B cell (primary cell): Measurements from ENCODE around the gene SFXN3. TPM values are rescaled to one million over a fixed set of nuclear protein-coding genes. Genes with fewer than 3 reads are reported as not detected.

Source experiments
- ATAC-seq: fragments of 200-7000 bp; cut with Tn5 transposase; one replicate; pipeline ENCODE4 v1.10.0; 2021; ENCODE audit warnings: low read depth, mild to moderate bottlenecking, moderate number of reproducible peaks, moderate library complexity
- CTCF ChIA-PET: fragments of 350-600 bp; sonication (Branson Sonifier 250); formaldehyde crosslinking; loops from one replicate; lab custom pipeline; 2021; ENCODE audit warnings: antibody characterized with exemption, inconsistent platforms; lab: Charles Lee
- POLR2A ChIA-PET: fragments of 350-600 bp; sonication (Branson Sonifier 250); formaldehyde crosslinking; loops from one replicate; lab custom pipeline; 2021; ENCODE audit warnings: antibody characterized with exemption; lab: Charles Lee
- DNase-seq: peaks from one replicate; pipeline ENCODE4 v3.0.0; 2013
- H2AFZ ChIP-seq: 2 replicates; pipeline ENCODE4 v1.6.1; 2012; ENCODE audit warnings: mild to moderate bottlenecking, low read depth, low read length; ENCODE audit not compliant: insufficient read depth, poor library complexity, severe bottlenecking
- H3K27ac ChIP-seq, 2 donors: 1 replicate in 1 of 2; 2 replicates in 1 of 2; pipeline ENCODE4 v1.5.1; 2012 to 2013; ENCODE audit warnings: low read length in 2 of 2, mild to moderate bottlenecking in 2 of 2, moderate library complexity in 1 of 2
- H3K27me3 ChIP-seq, 4 experiments: fragments of 200-600 bp in 1 of 4; sonication (generic) in 1 of 4; replicated peaks in 1 of 4; 1 replicate in 2 of 4; 2 replicates in 2 of 4; pipeline versions ENCODE4 v1.6.1 to v1.7.0; 2013 to 2016; ENCODE audit warnings: low read length in 3 of 4, mild to moderate bottlenecking in 2 of 4, mixed read lengths in 1 of 4, moderate library complexity in 1 of 4; ENCODE audit not compliant: insufficient read depth in 4 of 4, control insufficient read depth in 3 of 4; ENCODE audit errors: control extremely low read depth in 1 of 4
- H3K36me3 ChIP-seq, 2 experiments: replicated peaks in 1 of 2; 1 replicate in 1 of 2; 2 replicates in 1 of 2; pipeline versions ENCODE4 v1.6.1 to v1.7.1; 2013; ENCODE audit warnings: low read length in 1 of 2; ENCODE audit not compliant: insufficient read depth in 2 of 2, control insufficient read depth in 1 of 2; ENCODE audit errors: control extremely low read depth in 1 of 2, extremely low read depth in 1 of 2
- H3K4me1 ChIP-seq, 2 donors: fragments of 200-600 bp in 1 of 2; sonication (generic) in 1 of 2; 1 replicate in 1 of 2; 2 replicates in 1 of 2; pipeline versions ENCODE4 v1.5.1 to v1.6.1; 2013 to 2017; ENCODE audit warnings: low read length in 2 of 2; ENCODE audit not compliant: control insufficient read depth in 2 of 2, insufficient read depth in 2 of 2
- H3K4me2 ChIP-seq: replicated peaks from 2 replicates; pipeline ENCODE3; 2012; ENCODE audit warnings: mild to moderate bottlenecking, low read depth, low read length; ENCODE audit not compliant: poor library complexity, severe bottlenecking
- H3K4me3 ChIP-seq, 5 experiments: fragments of 200-600 bp in 1 of 5; sonication (generic) in 1 of 5; 1 replicate in 3 of 5; 2 replicates in 2 of 5; pipeline versions ENCODE4 v1.5.1 to v1.7.0; 2011 to 2016; ENCODE audit warnings: low read length in 4 of 5, mild to moderate bottlenecking in 4 of 5, low read depth in 2 of 5, control low read depth in 1 of 5, moderate library complexity in 1 of 5; ENCODE audit not compliant: insufficient read depth in 1 of 5; ENCODE audit errors: control extremely low read depth in 1 of 5, extremely low read depth in 1 of 5
- H3K79me2 ChIP-seq: fragments of 200-600 bp; sonication (generic); one replicate; pipeline ENCODE4 v1.6.0; 2016; ENCODE audit warnings: low read length; ENCODE audit not compliant: control insufficient read depth, insufficient read depth
- H3K9ac ChIP-seq: fragments of 200-600 bp; sonication (generic); 2 replicates; pipeline ENCODE4 v1.6.1; 2017; ENCODE audit warnings: mild to moderate bottlenecking, low read length, moderate library complexity
- H3K9me3 ChIP-seq, 3 donors: one replicate each; pipeline versions ENCODE4 v1.6.1 to v1.7.1; 2013; ENCODE audit warnings: low read length in 2 of 3; ENCODE audit not compliant: control insufficient read depth in 2 of 3, insufficient read depth in 1 of 3; ENCODE audit errors: control extremely low read depth in 1 of 3
- H4K20me1 ChIP-seq: 2 replicates; pipeline ENCODE4 v1.6.0; 2012; ENCODE audit warnings: mild to moderate bottlenecking, low read length; ENCODE audit not compliant: insufficient read depth, control insufficient read depth, poor library complexity, severe bottlenecking
- H3K27ac Mint-ChIP-seq: one replicate; pipeline ENCODE4 v1.8.0; 2021; ENCODE audit warnings: mixed read lengths
- H3K27me3 Mint-ChIP-seq: one replicate; pipeline ENCODE4 v1.8.0; 2021; ENCODE audit warnings: mixed read lengths
- H3K4me1 Mint-ChIP-seq: one replicate; pipeline ENCODE4 v1.8.0; 2021; ENCODE audit warnings: mixed read lengths
- H3K4me3 Mint-ChIP-seq: one replicate; pipeline ENCODE4 v1.8.0; 2021; ENCODE audit warnings: mixed read lengths
- H3K9me3 Mint-ChIP-seq: one replicate; pipeline ENCODE4 v1.8.0; 2022; ENCODE audit warnings: mixed read lengths; ENCODE audit not compliant: insufficient read depth
- CTCF ChIP-seq: fragments of 200-600 bp; IDR thresholded peaks from one replicate; pipeline ENCODE4 v1.8.0; 2022; ENCODE audit warnings: antibody characterized with exemption, mild to moderate bottlenecking
- EZH2 ChIP-seq: IDR thresholded peaks from 2 replicates; pipeline ENCODE4 v1.6.1; 2012; ENCODE audit warnings: borderline replicate concordance, low read depth, mild to moderate bottlenecking, moderate library complexity, low read length; ENCODE audit not compliant: insufficient read depth, poor library complexity, severe bottlenecking
- WGBS: methylation state at CpG from one replicate; pipeline ENCODE4 v1.1.5; 2013; ENCODE audit warnings: missing lambda C conversion rate; ENCODE audit not compliant: insufficient coverage; 5-methylcytosine and 5-hydroxymethylcytosine counted together
- intact Hi-C: fragments of 100-400 bp; cut with micrococcal nuclease; formaldehyde crosslinking; loops from one replicate; pipeline ENCODE4 v1.10.0; 2022
- polyA plus RNA-seq: library from polyadenylated mRNA; depleted of rRNA; stranded (reverse); fragments of >200 nt; gene quantifications from 2 replicates; pipeline ENCODE4 v1.2.3, GENCODE V29; 2012
- total RNA-seq, 2 donors: library from RNA; stranded (reverse); fragments of 120-200 nt in 1 of 2; gene quantifications; 1 replicate in 1 of 2; 2 replicates in 1 of 2; pipeline versions ENCODE4 v1.2.3 to v1.2.4, GENCODE V29; 2013 to 2022

SFXN3 gene
- total and polyA plus RNA-seq, 2 donors (not counting 1 experiment from before 2014, with no cell fraction given), result 44.2 to 51.7 TPM

DNA sequence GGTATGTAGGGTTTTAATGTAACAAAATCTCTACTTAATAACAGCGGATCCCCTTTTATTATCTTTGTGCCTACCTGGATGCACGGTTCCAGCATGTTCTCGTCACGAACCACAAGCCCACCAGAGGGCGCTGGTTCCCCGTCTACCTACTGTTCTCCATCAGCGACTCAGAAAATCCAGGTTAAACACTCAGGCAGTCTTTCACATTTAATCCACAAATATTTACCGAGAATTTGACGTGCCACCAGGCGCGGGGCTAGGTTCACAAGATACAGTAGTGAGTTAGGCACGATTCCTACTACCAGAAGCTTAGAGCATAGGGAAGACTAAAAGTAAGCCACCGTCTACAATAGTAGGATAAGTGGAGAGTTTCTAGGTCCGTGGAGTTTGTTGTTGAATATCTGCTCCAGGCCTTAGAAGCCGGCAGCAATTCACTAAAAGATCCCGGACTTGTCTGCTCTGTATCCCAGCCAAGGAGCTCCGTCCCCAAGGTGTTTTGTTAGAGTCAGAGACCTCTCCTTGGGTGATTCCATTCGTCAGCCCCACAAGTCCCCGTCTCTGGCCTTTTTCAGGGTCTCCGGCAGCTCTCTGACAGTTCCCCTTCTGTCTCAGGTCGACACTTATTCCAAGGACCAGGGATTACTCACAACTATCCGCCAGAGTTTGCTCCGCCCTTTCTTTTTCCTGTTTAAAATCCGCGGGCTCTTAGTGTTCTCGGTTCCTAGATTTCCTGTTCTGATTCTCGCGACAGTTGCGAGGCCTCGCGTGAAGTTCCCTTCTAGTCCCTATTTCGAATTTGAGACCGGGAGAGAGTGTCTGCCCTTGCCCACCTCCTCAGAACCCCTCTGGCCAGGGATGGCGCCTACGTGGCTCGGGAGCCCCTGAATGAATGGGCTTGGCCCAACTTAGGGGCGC lies 29.3 kb downstream of the SFXN3 start:
- peak overlapping the region; percentile 93 to 100 (median 97) for H3K4me3 ChIP-seq
- WGBS, result under 1% methylated on average over 31 of the region's 37 CpGs
- H3K4me2 ChIP-seq, result peak overlapping the region; percentile 72
- no peaks in the 10 kb centered on the region for H3K9me3 Mint-ChIP-seq
- H3K9ac ChIP-seq, result peak overlapping the region; percentile 86
- ChIA-PET CTCF (interaction anchor here (0.6 to 16.1 kb wide), 14 partner anchors 9 to 1073 kb away, joined by 3 to 306 read pairs (median 4); partner anchors contain the start of genes PDZD7 and SFXN3), POLR2A (interaction anchor here (0.7 to 3.8 kb wide), 4 partner anchors 10 to 82 kb away, joined by 3 to 20 read pairs (median 3); no protein-coding TSS in a partner anchor)
- H4K20me1 ChIP-seq, result peaks cover 5% of the 10 kb centered on the region
- TF ChIP-seq CTCF (peak; percentile 97), EZH2 (no peak)
- peak overlapping the region; percentile 95 for H2AFZ ChIP-seq
- DNase-seq (peak; percentile 97), ATAC-seq (peak; percentile 56)
- peak overlapping the region; percentile 79 to 85 for H3K27ac ChIP-seq
- peak overlapping the region; percentile 97 for H3K4me3 Mint-ChIP-seq
- H3K9me3 ChIP-seq, result peaks cover 0 to 6% (median 0%) of the 10 kb centered on the region in 3 donors
- H3K36me3 ChIP-seq, result no peaks in the 10 kb centered on the region
- H3K4me1 Mint-ChIP-seq, result peaks cover 36% of the 10 kb centered on the region
- peaks cover 32 to 40% of the 10 kb centered on the region in 2 donors for H3K4me1 ChIP-seq
- H3K27ac Mint-ChIP-seq, result peak overlapping the region; percentile 94
- peaks cover 3% of the 10 kb centered on the region for H3K79me2 ChIP-seq
- peaks cover 15% of the 10 kb centered on the region for H3K27me3 Mint-ChIP-seq
- peaks cover 0 to 29% (median 10%) of the 10 kb centered on the region in 4 experiments for H3K27me3 ChIP-seq
- intact Hi-C loops, result loop anchor here (1.0 to 10.0 kb wide), 11 partner anchors 8 to 997 kb away; partner anchors contain the start of genes ARMH3, LZTS2, MRPL43 and TWNK
